Adrenal gland (tissue), 12 donors: ENCODE measurements around the gene RAF1. TPM values are rescaled to one million over a fixed set of nuclear protein-coding genes. Genes with fewer than 3 reads are reported as not detected.

Source experiments
- DNase-seq, 7 donors: peaks; one replicate each; pipeline ENCODE4 v3.0.0-alpha.2; 2019 to 2020
- H3K27ac ChIP-seq, 5 donors: fragments of 200-600 bp; sonication (generic) in 4 of 5; 1 replicate in 3 of 5; 2 replicates in 2 of 5; pipeline versions ENCODE4 v1.5.1 to v1.8.0; 2016 to 2020; ENCODE audit warnings: mild to moderate bottlenecking in 1 of 5
- H3K27me3 ChIP-seq: fragments of 200-600 bp; 2 replicates; pipeline ENCODE4 v1.8.0; 2021
- H3K36me3 ChIP-seq, 2 donors: fragments of 200-600 bp; replicated peaks in 1 of 2; 1 replicate in 1 of 2; 2 replicates in 1 of 2; pipeline versions ENCODE4 v1.5.1 to v1.8.0; 2018 to 2022
- H3K4me1 ChIP-seq, 2 donors: fragments of 200-600 bp; replicated peaks in 1 of 2; 1 replicate in 1 of 2; 2 replicates in 1 of 2; pipeline versions ENCODE4 v1.5.1 to v1.8.0; 2018 to 2021
- H3K4me3 ChIP-seq, 4 donors: fragments of 200-600 bp; sonication (generic) in 3 of 4; one replicate each; pipeline ENCODE4 v1.5.1; 2016 to 2018
- H3K9me3 ChIP-seq, 3 donors: fragments of 200-600 bp; sonication (generic) in 1 of 3; replicated peaks in 1 of 3; 1 replicate in 2 of 3; 2 replicates in 1 of 3; pipeline versions ENCODE4 v1.5.1 to v1.8.0; 2016 to 2021
- POLR2A ChIP-seq, 2 donors: fragments of 450-650 bp; IDR thresholded peaks; one replicate each; pipeline ENCODE4 v1.6.1; 2017; ENCODE audit warnings: antibody characterized with exemption in 2 of 2, mild to moderate bottlenecking in 2 of 2, moderate library complexity in 1 of 2
- WGBS, 4 donors: extraction: QIAGEN DNeasy Blood & Tissue Kit in 2 of 4; methylation state at CpG; one replicate each; pipeline versions ENCODE4 v1.1.5 to v1.1.7; 2013 to 2017; 5-methylcytosine and 5-hydroxymethylcytosine counted together
- intact Hi-C, 2 donors: fragments of 100-400 bp; cut with DNase I; formaldehyde crosslinking; loops; one replicate each; pipeline versions ENCODE4 v1.14.1 to v1.15.0; 2022 to 2023
- polyA plus RNA-seq, 3 donors: library from polyadenylated mRNA; stranded (reverse); fragments of 200-250 nt in 2 of 3; fragments of 350-450 nt in 1 of 3; fragmentation: Illumina TruSeq in 1 of 3; extraction: RNeasy Lipid Tissue Mini Kit (QIAGEN cat#74804) in 1 of 3; gene quantifications; one replicate each; pipeline ENCODE4 v1.2.3, GENCODE V29; 2013 to 2014
- total RNA-seq, 9 donors: library from RNA; depleted of rRNA in 4 of 9; stranded (reverse); fragments of >200 nt in 4 of 9; fragments of 120-200 nt in 1 of 9; fragmentation: NEBNext Ultra II Directional in 1 of 9; extraction: Animal tissue kit (Norgen Biotek cat#: 25700) in 1 of 9; gene quantifications; one replicate each; pipeline versions ENCODE4 v1.1.0 to v1.2.4, GENCODE V29; 2013 to 2023
- TF ChIP-seq, protein P1 (sequence below), 6 experiments: fragments of 450-650 bp in 4 of 6; fragments of 200-600 bp in 2 of 6; sonication (generic) in 1 of 6; IDR thresholded peaks; 1 replicate in 5 of 6; 2 replicates in 1 of 6; pipeline versions ENCODE4 v1.5.1 to v1.8.0; 2016 to 2021; ENCODE audit warnings: antibody characterized with exemption in 6 of 6, mild to moderate bottlenecking in 2 of 6, moderate library complexity in 1 of 6
- donor health status: healthy with polysubstance abuse.
- donor health status: Bipolar disorder and iron deficiency.
- donor health status: DM: yes; HTN: yes; CAD: no.
- donor health status: DM: no; HTN: no; CAD: no.
- donor health status: DM: no; HTN: no; CAD: no.
- donor health status: DM: yes; HTN: yes; CAD: no.

The RAF1 gene
- total and polyA plus RNA-seq, 12 donors = 45.9 to 110 (median 69.4) TPM

DNA sequence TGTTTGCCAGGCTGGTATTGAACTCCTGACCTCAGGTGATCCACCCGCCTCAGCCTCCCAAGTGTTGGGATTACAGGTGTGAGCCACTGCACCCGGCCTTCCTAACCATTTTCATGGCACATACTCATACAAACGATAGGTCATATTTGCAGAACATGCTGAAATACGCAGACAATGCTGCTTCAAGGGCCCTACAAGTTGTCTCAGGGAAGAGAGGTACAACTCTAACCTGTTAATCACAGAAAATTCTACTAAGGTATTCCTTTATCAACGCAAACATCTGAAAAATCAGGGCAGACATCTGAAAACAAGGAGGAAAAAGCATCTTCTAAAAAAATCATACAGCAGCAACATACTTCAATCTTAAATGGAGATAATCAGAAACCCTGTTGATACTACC, 39.9 kb downstream of the RAF1 start:
- Histone ChIP-seq H3K27ac (no peak overlapping the region), H3K4me3 (no peak overlapping the region), H3K27me3 (no peaks in the 10 kb centered on the region), H3K4me1 (peaks cover 7 to 19% of the 10 kb centered on the region in 2 donors), H3K9me3 (no peaks in the 10 kb centered on the region), H3K36me3 (no peaks in the 10 kb centered on the region)
- WGBS, 4 donors = 87 to 92% (median 89%) methylated on average over 5 of the region's 5 CpGs
- intact Hi-C loops = no loop called here
- no peak for TF ChIP-seq POLR2A (IDR thresholded peaks at IDR 0.05)
- TF ChIP-seq, protein P1, sequence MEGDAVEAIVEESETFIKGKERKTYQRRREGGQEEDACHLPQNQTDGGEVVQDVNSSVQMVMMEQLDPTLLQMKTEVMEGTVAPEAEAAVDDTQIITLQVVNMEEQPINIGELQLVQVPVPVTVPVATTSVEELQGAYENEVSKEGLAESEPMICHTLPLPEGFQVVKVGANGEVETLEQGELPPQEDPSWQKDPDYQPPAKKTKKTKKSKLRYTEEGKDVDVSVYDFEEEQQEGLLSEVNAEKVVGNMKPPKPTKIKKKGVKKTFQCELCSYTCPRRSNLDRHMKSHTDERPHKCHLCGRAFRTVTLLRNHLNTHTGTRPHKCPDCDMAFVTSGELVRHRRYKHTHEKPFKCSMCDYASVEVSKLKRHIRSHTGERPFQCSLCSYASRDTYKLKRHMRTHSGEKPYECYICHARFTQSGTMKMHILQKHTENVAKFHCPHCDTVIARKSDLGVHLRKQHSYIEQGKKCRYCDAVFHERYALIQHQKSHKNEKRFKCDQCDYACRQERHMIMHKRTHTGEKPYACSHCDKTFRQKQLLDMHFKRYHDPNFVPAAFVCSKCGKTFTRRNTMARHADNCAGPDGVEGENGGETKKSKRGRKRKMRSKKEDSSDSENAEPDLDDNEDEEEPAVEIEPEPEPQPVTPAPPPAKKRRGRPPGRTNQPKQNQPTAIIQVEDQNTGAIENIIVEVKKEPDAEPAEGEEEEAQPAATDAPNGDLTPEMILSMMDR (IDR thresholded peaks at IDR 0.05) = no peak
- DNase-seq = no peak

DNA sequence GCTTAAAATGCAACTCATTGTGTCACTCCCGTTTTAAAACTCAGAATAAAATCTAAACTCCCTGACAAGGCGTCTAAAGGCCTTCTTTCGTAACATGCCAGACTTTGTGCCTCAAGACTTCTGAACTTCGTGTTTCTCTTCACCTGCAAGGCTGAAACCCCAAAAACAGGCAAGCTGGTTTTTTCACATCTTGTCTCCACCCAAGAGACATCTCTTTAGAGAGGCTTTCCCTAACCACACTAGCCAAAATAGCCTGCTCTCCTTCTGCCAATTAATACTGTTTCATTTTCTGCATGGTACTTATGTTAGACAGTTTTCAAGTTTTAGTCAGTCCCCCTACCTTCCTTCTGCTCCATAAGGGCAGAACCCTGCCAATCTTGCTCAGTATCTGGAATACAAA, 41.6 kb downstream of the RAF1 start:
- Histone ChIP-seq H3K27ac (no peak overlapping the region), H3K4me3 (no peak overlapping the region), H3K27me3 (no peaks in the 10 kb centered on the region), H3K9me3 (no peaks in the 10 kb centered on the region), H3K36me3 (peaks cover 0 to 13% of the 10 kb centered on the region in 2 donors), H3K4me1 (peaks cover 7 to 10% of the 10 kb centered on the region in 2 donors)
- 70 to 79% (median 77%) methylated on average over 4 of the region's 4 CpGs for whole genome bisulfite sequencing, 4 donors
- intact Hi-C loops = no loop called here
- TF ChIP-seq, protein P1 (IDR thresholded peaks at IDR 0.05) = no peak
- no peak for TF ChIP-seq POLR2A (IDR thresholded peaks at IDR 0.05)
- no peak for DNase-seq

DNA sequence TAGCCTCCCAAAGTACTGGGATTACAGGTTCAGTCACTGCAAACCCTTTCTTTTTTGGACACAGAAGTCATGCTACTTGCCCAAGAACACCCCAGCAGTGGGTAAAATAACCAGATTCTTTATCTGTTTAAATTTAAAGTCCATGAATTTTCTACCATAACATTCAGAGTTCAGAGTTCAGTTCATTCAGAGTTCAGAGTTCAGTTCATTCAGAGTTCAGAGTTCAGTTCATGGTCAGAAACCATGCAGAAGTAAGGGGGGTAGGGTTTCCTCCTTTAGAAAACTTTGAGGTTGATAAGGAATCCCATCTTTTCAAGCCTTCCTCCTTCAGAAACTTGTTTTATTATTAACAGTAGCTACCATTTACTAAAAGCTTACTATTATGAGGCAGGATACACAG, 43.2 kb downstream of the RAF1 start:
- intact Hi-C loops = no loop called here

DNA sequence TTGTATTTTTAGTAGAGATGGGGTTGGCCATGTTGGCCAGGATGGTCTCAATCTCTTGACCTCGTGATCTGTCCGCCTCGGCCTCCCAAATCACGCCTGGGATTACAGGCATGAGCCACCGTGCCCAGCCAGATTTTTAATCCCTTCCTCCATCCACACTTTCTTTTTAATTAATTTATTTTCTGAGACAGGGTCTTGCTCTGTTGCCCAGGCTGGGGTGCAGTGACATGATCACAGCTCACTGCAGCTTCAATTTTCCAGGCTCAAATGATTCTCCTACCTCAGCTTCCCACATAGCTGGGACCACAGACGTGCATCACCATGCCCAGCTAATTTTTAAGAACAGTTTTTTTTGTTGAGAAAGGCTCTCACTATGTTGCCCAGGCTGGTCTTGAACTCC, 43.6 kb downstream of the RAF1 start:
- peaks cover 0 to 7% of the 10 kb centered on the region in 2 donors for H3K4me1 ChIP-seq
- TF ChIP-seq, protein P1 (IDR thresholded peaks at IDR 0.05) = no peak
- TF ChIP-seq POLR2A (IDR thresholded peaks at IDR 0.05) = no peak
- intact Hi-C loops = no loop called here

More for the DNA sequence above, 43.2 kb downstream of the RAF1 start:
- TF ChIP-seq, protein P1 (IDR thresholded peaks at IDR 0.05) = no peak
- no peak for TF ChIP-seq POLR2A (IDR thresholded peaks at IDR 0.05)
- Histone ChIP-seq H3K9me3 (no peaks in the 10 kb centered on the region), H3K4me3 (no peak overlapping the region), H3K4me1 (peaks cover 0 to 7% of the 10 kb centered on the region in 2 donors), H3K27me3 (no peaks in the 10 kb centered on the region), H3K36me3 (peaks cover 0 to 22% of the 10 kb centered on the region in 2 donors), H3K27ac (no peak overlapping the region)
- DNase-seq = no peak

More for the DNA sequence above, 43.6 kb downstream of the RAF1 start:
- H3K4me3 ChIP-seq = no peak overlapping the region
- H3K27ac ChIP-seq = no peak overlapping the region
- no peaks in the 10 kb centered on the region for H3K9me3 ChIP-seq
- no peaks in the 10 kb centered on the region for H3K27me3 ChIP-seq
- no peak for DNase-seq
- peaks cover 0 to 22% of the 10 kb centered on the region in 2 donors for H3K36me3 ChIP-seq
- WGBS, 4 donors = 94 to 100% (median 98%) methylated on average over 6 of the region's 6 CpGs
